DMS114 treated with DMSO at 0.1 percent for 48 hours (cell line): Measurements from ENCODE around the gene PRMT7.

Source experiments
- DNase-seq: peaks from one replicate; lab custom pipeline; 2025; ENCODE audit not compliant: unreplicated experiment; lab: John Stamatoyannopoulos, UW

Gene PRMT7

GRCh38 chr16:68345958-68346635, 35.3 kb downstream of the PRMT7 start:
- no peak for DNase-seq

- DNase-seq: no peak
These were observed 36.2 kb downstream of the PRMT7 start for GRCh38 chr16:68346892-68347480.

- DNase-seq: no peak
These were observed 36.8 kb downstream of the PRMT7 start for GRCh38 chr16:68347605-68348004.

- DNase-seq: no peak
These were observed 38.0 kb downstream of the PRMT7 start for GRCh38 chr16:68348639-68349445.

- no peak for DNase-seq
These were observed 39.1 kb downstream of the PRMT7 start for GRCh38 chr16:68349838-68350410.

- no peak for DNase-seq
These were observed 40.1 kb downstream of the PRMT7 start for GRCh38 chr16:68350813-68351350.

- no peak for DNase-seq
These were observed 40.6 kb downstream of the PRMT7 start for GRCh38 chr16:68351463-68351862.

- DNase-seq: no peak
These were observed 41.2 kb downstream of the PRMT7 start for GRCh38 chr16:68351991-68352431.

GRCh38 chr16:68353366-68353765, 42.5 kb downstream of the PRMT7 start:
- DNase-seq: no peak

GRCh38 chr16:68354816-68355215, 44.0 kb downstream of the PRMT7 start:
- DNase-seq: no peak

- no peak for DNase-seq
These were observed 44.8 kb downstream of the PRMT7 start for GRCh38 chr16:68355447-68356248.

GRCh38 chr16:68356249-68356918, 45.6 kb downstream of the PRMT7 start:
- no peak for DNase-seq

- no peak for DNase-seq
These were observed 46.1 kb downstream of the PRMT7 start for GRCh38 chr16:68356919-68357286.

- DNase-seq: no peak
These were observed 46.7 kb downstream of the PRMT7 start for GRCh38 chr16:68357521-68357922.

GRCh38 chr16:68357923-68358322, 47.1 kb downstream of the PRMT7 start:
- DNase-seq: no peak

GRCh38 chr16:68358951-68359350, 48.1 kb downstream of the PRMT7 start:
- no peak for DNase-seq

- no peak for DNase-seq
These were observed 48.8 kb downstream of the PRMT7 start for GRCh38 chr16:68359398-68360191.

GRCh38 chr16:68360547-68360946, 49.7 kb downstream of the PRMT7 start:
- DNase-seq: no peak

- DNase-seq: no peak
These were observed 50.1 kb downstream of the PRMT7 start for GRCh38 chr16:68360956-68361355.
